ENCODE data around the gene PARP12. TPM values are rescaled to one million over a fixed set of nuclear protein-coding genes. Genes with fewer than 3 reads are reported as not detected.
A peak's percentile ranks its signal among the peaks of the same experiment; 100 is the strongest.

The PARP12 gene
- total RNA-seq, 6 experiments from 2014 or later: 6.3 to 14.0 (median 11.8) TPM

DNA sequence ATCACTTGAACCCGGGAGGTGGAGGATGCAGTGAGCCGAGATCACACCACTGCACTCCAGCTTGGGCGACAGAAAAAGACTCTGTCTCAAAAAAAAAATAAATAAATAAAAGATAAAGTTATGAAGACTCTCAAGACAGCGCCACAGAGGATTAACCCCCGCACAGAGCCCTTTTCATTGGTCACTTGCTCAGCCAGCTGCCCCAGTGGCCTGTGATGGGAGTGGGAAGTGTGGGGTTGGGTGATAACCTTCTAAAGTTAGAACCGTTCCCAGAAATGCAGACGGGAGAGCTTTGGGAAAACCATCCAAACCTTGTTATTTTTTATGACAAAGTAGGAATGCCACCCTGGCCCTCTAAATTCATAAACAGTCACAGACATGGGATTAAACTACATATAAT lies 57.4 kb downstream of the PARP12 start:
- H3K36me3 Mint-ChIP-seq (ENCODE audit: low read depth): no peaks in the 10 kb centered on the region
- peaks cover 10% of the 10 kb centered on the region for H3K27me3 Mint-ChIP-seq (ENCODE audit: insufficient read depth)
- TF ChIP-seq, protein P1, sequence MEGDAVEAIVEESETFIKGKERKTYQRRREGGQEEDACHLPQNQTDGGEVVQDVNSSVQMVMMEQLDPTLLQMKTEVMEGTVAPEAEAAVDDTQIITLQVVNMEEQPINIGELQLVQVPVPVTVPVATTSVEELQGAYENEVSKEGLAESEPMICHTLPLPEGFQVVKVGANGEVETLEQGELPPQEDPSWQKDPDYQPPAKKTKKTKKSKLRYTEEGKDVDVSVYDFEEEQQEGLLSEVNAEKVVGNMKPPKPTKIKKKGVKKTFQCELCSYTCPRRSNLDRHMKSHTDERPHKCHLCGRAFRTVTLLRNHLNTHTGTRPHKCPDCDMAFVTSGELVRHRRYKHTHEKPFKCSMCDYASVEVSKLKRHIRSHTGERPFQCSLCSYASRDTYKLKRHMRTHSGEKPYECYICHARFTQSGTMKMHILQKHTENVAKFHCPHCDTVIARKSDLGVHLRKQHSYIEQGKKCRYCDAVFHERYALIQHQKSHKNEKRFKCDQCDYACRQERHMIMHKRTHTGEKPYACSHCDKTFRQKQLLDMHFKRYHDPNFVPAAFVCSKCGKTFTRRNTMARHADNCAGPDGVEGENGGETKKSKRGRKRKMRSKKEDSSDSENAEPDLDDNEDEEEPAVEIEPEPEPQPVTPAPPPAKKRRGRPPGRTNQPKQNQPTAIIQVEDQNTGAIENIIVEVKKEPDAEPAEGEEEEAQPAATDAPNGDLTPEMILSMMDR (IDR thresholded peaks at IDR 0.05): no peak
- H3K27ac Mint-ChIP-seq: no peak overlapping the region
- no peaks in the 10 kb centered on the region for H3K9me3 Mint-ChIP-seq
- 0 out of 2 replicates have a peak, but pooled peaks cover 4% of the 10 kb centered on the region for H3K4me1 Mint-ChIP-seq (ENCODE audit: low read depth)
- H3K4me3 Mint-ChIP-seq: no peak overlapping the region
- DNase-seq: no peak

DNA sequence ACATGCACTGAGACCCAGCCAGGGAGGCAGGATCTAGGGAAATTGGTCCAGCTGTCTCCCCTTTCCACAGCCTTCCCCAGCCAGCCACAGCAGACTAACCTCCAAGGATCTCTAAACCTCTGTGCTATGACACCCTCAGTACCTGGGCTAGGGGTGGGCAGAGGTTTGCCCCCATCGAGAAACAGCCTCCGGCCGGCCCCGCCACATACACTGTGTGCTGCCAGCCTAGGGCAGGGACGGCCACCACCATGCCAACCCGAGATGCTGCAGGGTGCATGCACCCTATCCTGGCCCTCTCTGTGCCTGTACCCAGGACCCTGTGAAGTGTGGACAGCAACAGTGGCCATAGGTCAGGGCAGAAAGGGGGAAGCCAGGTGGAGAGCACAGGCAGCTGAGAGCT lies 58.1 kb downstream of the PARP12 start:
- no peaks in the 10 kb centered on the region for H3K36me3 Mint-ChIP-seq (ENCODE audit: low read depth)
- no peaks in the 10 kb centered on the region for H3K9me3 Mint-ChIP-seq
- TF ChIP-seq, protein P1 (IDR thresholded peaks at IDR 0.05): no peak
- H3K27ac Mint-ChIP-seq: no peak overlapping the region
- peaks cover 8% of the 10 kb centered on the region for H3K27me3 Mint-ChIP-seq (ENCODE audit: insufficient read depth)
- DNase-seq: no peak
- H3K4me3 Mint-ChIP-seq: no peak overlapping the region
- H3K4me1 Mint-ChIP-seq (ENCODE audit: low read depth): 0 out of 2 replicates have a peak, but pooled peaks cover 4% of the 10 kb centered on the region

DNA sequence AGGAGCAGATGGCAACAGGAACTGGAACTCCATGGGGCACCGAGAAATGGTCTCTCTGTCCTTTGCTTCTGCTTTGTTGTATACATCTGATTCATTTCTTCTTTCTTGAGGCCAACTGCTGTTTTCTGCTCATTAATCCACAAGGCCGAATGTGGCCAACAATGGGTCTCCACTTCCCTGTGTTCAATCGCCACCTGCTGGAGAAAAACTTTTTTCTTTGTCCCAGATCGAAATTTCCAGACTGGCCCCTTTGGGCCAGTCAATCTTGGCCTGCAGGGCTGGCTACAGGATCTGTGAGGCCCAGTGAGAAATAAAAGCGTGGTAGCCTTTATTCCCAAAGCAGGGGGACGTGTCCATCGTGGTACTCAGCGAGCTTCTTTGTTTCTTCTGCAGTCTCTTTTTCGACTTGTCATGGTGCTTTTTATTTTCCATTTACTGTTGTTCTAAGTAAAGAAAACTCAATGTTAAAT lies 58.8 kb downstream of the PARP12 start:
- Mint-ChIP-seq H3K9me3 (no peaks in the 10 kb centered on the region), H3K27ac (no peak overlapping the region), H3K4me3 (no peak overlapping the region), H3K4me1 (ENCODE audit: low read depth) (0 out of 2 replicates have a peak, but pooled peaks cover 4% of the 10 kb centered on the region), H3K27me3 (ENCODE audit: insufficient read depth) (peaks cover 11% of the 10 kb centered on the region), H3K36me3 (ENCODE audit: low read depth) (no peaks in the 10 kb centered on the region)
- TF ChIP-seq, protein P1 (IDR thresholded peaks at IDR 0.05): peak; percentile 92
- DNase-seq: peak; percentile 64

DNA sequence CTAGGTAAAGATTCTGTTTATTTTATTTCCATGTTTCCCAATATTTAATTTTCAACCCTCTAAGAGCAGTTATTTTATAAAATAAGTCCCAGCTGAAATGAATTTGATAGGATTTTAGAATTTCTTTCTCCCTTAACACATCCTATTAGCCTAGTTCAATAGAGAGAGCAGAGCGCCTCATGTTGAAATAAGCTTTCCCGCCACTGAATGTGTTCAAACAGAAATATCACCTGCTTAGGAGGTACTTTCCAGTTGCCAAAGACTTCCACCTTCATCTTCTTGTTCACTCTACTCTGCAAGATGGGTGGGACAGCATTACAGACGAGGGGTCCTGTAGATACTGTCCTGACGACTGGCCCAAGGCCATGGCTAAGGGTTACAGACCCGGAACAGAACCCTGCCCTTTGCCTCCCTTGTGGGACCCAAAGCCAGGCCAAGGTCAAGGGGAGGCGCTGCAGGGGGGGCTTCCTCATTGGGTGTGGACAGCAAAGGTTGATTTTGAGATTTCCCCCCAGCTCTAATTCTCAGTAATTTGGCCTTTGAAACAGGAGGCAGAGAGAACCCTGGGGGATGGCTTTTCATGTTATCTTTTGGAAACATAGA lies 62.0 kb downstream of the PARP12 start:
- peaks cover 6% of the 10 kb centered on the region for H3K27me3 Mint-ChIP-seq (ENCODE audit: insufficient read depth)
- H3K4me1 Mint-ChIP-seq (ENCODE audit: low read depth): 0 out of 2 replicates have a peak, but pooled peaks cover 6% of the 10 kb centered on the region
- TF ChIP-seq, protein P1 (IDR thresholded peaks at IDR 0.05): no peak
- H3K27ac Mint-ChIP-seq: no peak overlapping the region
- H3K9me3 Mint-ChIP-seq: no peaks in the 10 kb centered on the region
- no peak overlapping the region for H3K4me3 Mint-ChIP-seq
- DNase-seq: no peak
- H3K36me3 Mint-ChIP-seq (ENCODE audit: low read depth): no peaks in the 10 kb centered on the region

DNA sequence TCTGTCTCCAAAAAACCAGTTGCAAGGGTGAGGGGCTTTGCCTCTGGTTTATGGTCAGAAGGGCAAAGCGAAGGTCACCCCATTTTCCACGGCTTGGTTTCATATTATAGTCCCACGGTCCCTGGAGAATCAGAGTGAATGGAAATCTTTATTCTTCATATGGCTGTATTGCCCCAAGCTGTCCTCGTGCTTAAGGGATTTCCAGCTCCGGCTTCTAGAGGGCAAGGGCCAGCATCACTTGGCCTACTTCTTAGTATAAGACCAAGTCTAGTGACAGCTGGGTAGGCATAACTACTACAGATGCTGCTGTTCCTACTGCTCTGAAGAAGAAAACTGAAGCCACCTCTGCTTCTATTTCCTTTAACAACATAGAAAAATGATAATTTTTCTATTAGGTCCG lies 63.2 kb downstream of the PARP12 start:
- H3K36me3 Mint-ChIP-seq (ENCODE audit: low read depth): no peaks in the 10 kb centered on the region
- H3K9me3 Mint-ChIP-seq: no peaks in the 10 kb centered on the region
- DNase-seq: no peak
- peaks cover 8% of the 10 kb centered on the region for H3K27me3 Mint-ChIP-seq (ENCODE audit: insufficient read depth)
- TF ChIP-seq, protein P1 (IDR thresholded peaks at IDR 0.05): no peak
- 0 out of 2 replicates have a peak, but pooled peaks cover 10% of the 10 kb centered on the region for H3K4me1 Mint-ChIP-seq (ENCODE audit: low read depth)
- H3K27ac Mint-ChIP-seq: no peak overlapping the region
- H3K4me3 Mint-ChIP-seq: no peak overlapping the region

Measured in HFFc6 (cell line).